ENCODE measurements around the gene HADH. TPM values are rescaled to one million over a fixed set of nuclear protein-coding genes. Genes with fewer than 3 reads are reported as not detected.
A peak's percentile ranks its signal among the peaks of the same experiment; 100 is the strongest.

The HADH gene
- total RNA-seq, 3 donors from 2014 or later, result 76.7 to 151 (median 103) TPM

GRCh38 chr4:108013955-108014354 is 24.3 kb downstream of the HADH start:
- no peaks in the 10 kb centered on the region for H3K36me3 ChIP-seq (ENCODE audit: low read depth)
- TF ChIP-seq CTCF (IDR thresholded peaks at IDR 0.05), result no peak
- intact Hi-C loops (cut with DNase I, micrococcal nuclease), result no loop called here
- H3K9me3 ChIP-seq, result no peaks in the 10 kb centered on the region
- DNase-seq (no peak), ATAC-seq (no peak)
- no peak overlapping the region for H3K4me3 ChIP-seq
- no peaks in the 10 kb centered on the region for H3K4me1 ChIP-seq (ENCODE audit: low read depth)

- intact Hi-C loops (cut with DNase I, micrococcal nuclease), result no loop called here
- TF ChIP-seq CTCF (IDR thresholded peaks at IDR 0.05), result peak; percentile 66
These were observed 28.6 kb downstream of the HADH start for GRCh38 chr4:108018040-108018883.

GRCh38 chr4:108018884-108019187 is 29.1 kb downstream of the HADH start:
- Histone ChIP-seq H3K9me3 (no peaks in the 10 kb centered on the region), H3K4me3 (no peak overlapping the region), H3K4me1 (ENCODE audit: low read depth) (no peaks in the 10 kb centered on the region), H3K36me3 (ENCODE audit: low read depth) (no peaks in the 10 kb centered on the region)
- TF ChIP-seq CTCF (IDR thresholded peaks at IDR 0.05), result no peak
- ATAC-seq (no peak), DNase-seq (no peak)
- intact Hi-C loops (cut with DNase I, micrococcal nuclease), result no loop called here

More at GRCh38 chr4:108018040-108018883, 28.6 kb downstream of the HADH start:
- no peaks in the 10 kb centered on the region for H3K36me3 ChIP-seq (ENCODE audit: low read depth)
- H3K4me1 ChIP-seq (ENCODE audit: low read depth), result no peaks in the 10 kb centered on the region
- ATAC-seq (peak; percentile 83), DNase-seq (peak in 2 of 3 donors; percentile 80 to 94)
- no peak overlapping the region for H3K4me3 ChIP-seq
- H3K9me3 ChIP-seq, result no peaks in the 10 kb centered on the region

- Histone ChIP-seq H3K4me3 (no peak overlapping the region), H3K9me3 (no peaks in the 10 kb centered on the region), H3K36me3 (ENCODE audit: low read depth) (peaks cover 5% of the 10 kb centered on the region), H3K4me1 (ENCODE audit: low read depth) (no peaks in the 10 kb centered on the region)
- DNase-seq (no peak), ATAC-seq (no peak)
- intact Hi-C loops (cut with DNase I, micrococcal nuclease), result loop anchor here in 1 of 2 donors (10.0 kb wide), 1 partner anchor 551 kb away; no protein-coding TSS in a partner anchor
- TF ChIP-seq CTCF (IDR thresholded peaks at IDR 0.05), result no peak
These were observed 34.6 kb downstream of the HADH start for GRCh38 chr4:108024085-108024877.

GRCh38 chr4:108024878-108025165 is 35.1 kb downstream of the HADH start:
- no peak for TF ChIP-seq CTCF (IDR thresholded peaks at IDR 0.05)
- intact Hi-C loops (cut with DNase I, micrococcal nuclease), result loop anchor here in 1 of 2 donors (10.0 kb wide), 1 partner anchor 550 kb away; no protein-coding TSS in a partner anchor
- Histone ChIP-seq H3K4me1 (ENCODE audit: low read depth) (no peaks in the 10 kb centered on the region), H3K4me3 (no peak overlapping the region), H3K9me3 (no peaks in the 10 kb centered on the region), H3K36me3 (ENCODE audit: low read depth) (peaks cover 5% of the 10 kb centered on the region)
- ATAC-seq (no peak), DNase-seq (no peak)

Data from mucosa of descending colon (tissue), 3 donors.